HG03378 (cell line): Measurements from ENCODE around the gene CHKA.

Experiments
- ATAC-seq: cut with Tn5 transposase; IDR thresholded peaks from one replicate; pipeline ENCODE4 v1.9.1; 2021; ENCODE audit warnings: mild to moderate bottlenecking, moderate library complexity; ENCODE audit not compliant: unreplicated experiment

Gene CHKA

GRCh38 chr11:68004551-68005335 lies 116.4 kb downstream of the CHKA start:
- no peak for ATAC-seq

GRCh38 chr11:68003846-68004550 lies 117.2 kb downstream of the CHKA start, which contains the start of gene UNC93B1:
TSS of gene UNC93B1 (minus strand) at chr11:68004097. CDS start at chr11:68004043, 54 bp downstream.
- ATAC-seq = no peak

- ATAC-seq = no peak
Observed at GRCh38 chr11:68002938-68003845, 118.0 kb downstream of the CHKA start.
